PC-9 (cell line): Measurements from ENCODE around the gene RTP3.

ENCODE experiments used
- CTCF ChIP-seq: fragments of 200-600 bp; sonication (generic); conservative IDR thresholded peaks from 2 replicates; pipeline ENCODE4 v1.6.1; 2017; ENCODE audit warnings: mixed run types, antibody characterized with exemption, mild to moderate bottlenecking, moderate library complexity
- EZH2 ChIP-seq: fragments of 200-600 bp; sonication (generic); IDR thresholded peaks from 2 replicates; pipeline ENCODE4 v1.8.0; 2017; ENCODE audit warnings: antibody characterized with exemption, low read depth

- TF ChIP-seq CTCF: no peak
- no peak for TF ChIP-seq EZH2
These were observed 1.8 kb upstream of the RTP3 start for GRCh38 chr3:46495901-46496456.
